Measurements from ENCODE around the gene GRM8. TPM values are rescaled to one million over a fixed set of nuclear protein-coding genes. Genes with fewer than 3 reads are reported as not detected.

GRM8 gene
- total RNA-seq, 4 donors from 2014 or later: 1.0 to 5.0 TPM; not detected in 2

GRCh38 chr7:127150543-127150942 lies 102.2 kb downstream of the GRM8 start:
- H3K4me1 ChIP-seq: no peaks in the 10 kb centered on the region
- H3K4me3 ChIP-seq: no peak overlapping the region
- DNase-seq: no peak
- TF ChIP-seq CTCF (IDR thresholded peaks at IDR 0.05) (no peak), POLR2A (IDR thresholded peaks at IDR 0.05) (no peak)
- H3K27me3 ChIP-seq: no peaks in the 10 kb centered on the region
- no peak overlapping the region for H3K27ac ChIP-seq
- H3K36me3 ChIP-seq: no peaks in the 10 kb centered on the region
- H3K9me3 ChIP-seq: no peaks in the 10 kb centered on the region

GRCh38 chr7:127146746-127147536 lies 105.8 kb downstream of the GRM8 start:
- TF ChIP-seq POLR2A (IDR thresholded peaks at IDR 0.05) (no peak), CTCF (IDR thresholded peaks at IDR 0.05) (no peak)
- H3K27me3 ChIP-seq: no peaks in the 10 kb centered on the region
- no peaks in the 10 kb centered on the region for H3K36me3 ChIP-seq
- no peak overlapping the region for H3K4me3 ChIP-seq
- H3K9me3 ChIP-seq: no peaks in the 10 kb centered on the region
- no peak for DNase-seq
- no peaks in the 10 kb centered on the region for H3K4me1 ChIP-seq
- H3K27ac ChIP-seq: no peak overlapping the region

- Histone ChIP-seq H3K36me3 (no peaks in the 10 kb centered on the region), H3K27ac (no peak overlapping the region), H3K9me3 (no peaks in the 10 kb centered on the region), H3K4me3 (no peak overlapping the region), H3K27me3 (no peaks in the 10 kb centered on the region), H3K4me1 (no peaks in the 10 kb centered on the region)
- TF ChIP-seq POLR2A (IDR thresholded peaks at IDR 0.05) (no peak), CTCF (IDR thresholded peaks at IDR 0.05) (no peak)
- DNase-seq: no peak
Measured at GRCh38 chr7:127137146-127137545, 115.6 kb downstream of the GRM8 start.

GRCh38 chr7:127135871-127136485 lies 116.8 kb downstream of the GRM8 start:
- no peaks in the 10 kb centered on the region for H3K27me3 ChIP-seq
- H3K36me3 ChIP-seq: no peaks in the 10 kb centered on the region
- no peak overlapping the region for H3K27ac ChIP-seq
- DNase-seq: no peak
- no peak for TF ChIP-seq CTCF (IDR thresholded peaks at IDR 0.05)
- TF ChIP-seq POLR2A (IDR thresholded peaks at IDR 0.05): no peak
- H3K4me1 ChIP-seq: no peaks in the 10 kb centered on the region
- H3K9me3 ChIP-seq: no peaks in the 10 kb centered on the region
- no peak overlapping the region for H3K4me3 ChIP-seq

- H3K9me3 ChIP-seq: no peaks in the 10 kb centered on the region
- H3K27me3 ChIP-seq: no peaks in the 10 kb centered on the region
- no peak overlapping the region for H3K27ac ChIP-seq
- no peaks in the 10 kb centered on the region for H3K36me3 ChIP-seq
- H3K4me3 ChIP-seq: no peak overlapping the region
- no peak for DNase-seq
- no peak for TF ChIP-seq POLR2A (IDR thresholded peaks at IDR 0.05)
- no peak for TF ChIP-seq CTCF (IDR thresholded peaks at IDR 0.05)
- H3K4me1 ChIP-seq: no peaks in the 10 kb centered on the region
Measured at GRCh38 chr7:127123220-127123619, 129.5 kb downstream of the GRM8 start.
